Stomach (tissue), 9 donors: ENCODE measurements around the gene PRKCE. TPM values are rescaled to one million over a fixed set of nuclear protein-coding genes. Genes with fewer than 3 reads are reported as not detected.
A peak's percentile ranks its signal among the peaks of the same experiment; 100 is the strongest.

Experiments used
- DNase-seq, 2 donors: peaks; one replicate each; pipeline versions ENCODE4 v3.0.0 to v3.0.0-alpha.2; 2013 to 2019
- H3K27ac ChIP-seq, 5 donors: fragments of 200-600 bp in 4 of 5; sonication (generic) in 4 of 5; one replicate each; pipeline ENCODE4 v1.5.1; 2013 to 2019; ENCODE audit warnings: mild to moderate bottlenecking in 1 of 5, moderate library complexity in 1 of 5
- H3K27me3 ChIP-seq, 3 donors: fragments of 200-600 bp; sonication (generic); one replicate each; pipeline ENCODE4 v1.5.1; 2017 to 2019; ENCODE audit warnings: mixed run types in 1 of 3
- H3K36me3 ChIP-seq, 4 donors: fragments of 200-600 bp; sonication (generic); 1 replicate in 3 of 4; 2 replicates in 1 of 4; pipeline ENCODE4 v1.5.1; 2016 to 2019
- H3K4me1 ChIP-seq, 4 donors: fragments of 200-600 bp; sonication (generic); one replicate each; pipeline ENCODE4 v1.5.1; 2016 to 2019
- H3K4me3 ChIP-seq, 4 donors: fragments of 200-600 bp; sonication (generic) in 3 of 4; one replicate each; pipeline ENCODE4 v1.5.1; 2016 to 2019; ENCODE audit warnings: mild to moderate bottlenecking in 1 of 4
- H3K9me3 ChIP-seq, 4 donors: fragments of 200-600 bp; sonication (generic); one replicate each; pipeline ENCODE4 v1.5.1; 2016 to 2019
- CTCF ChIP-seq, 7 experiments: fragments of 450-650 bp in 4 of 7; fragments of 200-600 bp in 3 of 7; sonication (generic) in 3 of 7; IDR thresholded peaks; one replicate each; pipeline ENCODE4 v1.5.1; 2016 to 2019; ENCODE audit warnings: antibody characterized with exemption in 7 of 7, control low read depth in 2 of 7, mild to moderate bottlenecking in 1 of 7
- EP300 ChIP-seq: sonication (generic); formaldehyde crosslinking; IDR thresholded peaks from one replicate; pipeline ENCODE4 v1.6.1; 2017; ENCODE audit warnings: antibody characterized with exemption
- POLR2A ChIP-seq, 4 donors: fragments of 450-650 bp; IDR thresholded peaks; one replicate each; pipeline ENCODE4 v1.6.1; 2016; ENCODE audit warnings: antibody characterized with exemption in 4 of 4, control low read depth in 2 of 4, mild to moderate bottlenecking in 1 of 4, moderate library complexity in 1 of 4
- POLR2AphosphoS5 ChIP-seq, 3 donors: sonication (generic); formaldehyde crosslinking; IDR thresholded peaks; one replicate each; pipeline ENCODE4 v1.6.1; 2016; ENCODE audit warnings: antibody characterized with exemption in 3 of 3
- WGBS, 5 donors: extraction: QIAGEN DNeasy Blood & Tissue Kit in 3 of 5; methylation state at CpG; one replicate each; pipeline versions ENCODE4 v1.1.5 to v1.1.7; 2013 to 2018; 5-methylcytosine and 5-hydroxymethylcytosine counted together
- intact Hi-C: fragments of 100-400 bp; cut with DNase I; formaldehyde crosslinking; loops from one replicate; pipeline ENCODE4 v1.15.1; 2023; ENCODE audit warnings: low total_unique reads
- polyA plus RNA-seq, 3 donors: library from polyadenylated mRNA; stranded (reverse); fragments of 200-250 nt; gene quantifications; one replicate each; pipeline ENCODE4 v1.2.3, GENCODE V29; 2013
- total RNA-seq, 5 donors: library from RNA; depleted of rRNA; stranded (reverse); fragments of >200 nt; gene quantifications; one replicate each; pipeline versions ENCODE4 v1.1.0 to v1.2.3, GENCODE V29; 2014 to 2016
- donor health status: healthy with polysubstance abuse.
- donor health status: Bipolar disorder and iron deficiency.
- donor health status: healthy.

The PRKCE gene
- total and polyA plus RNA-seq, 8 donors = 2.0 to 92.0 (median 10.0) TPM

GRCh38 chr2:46034535-46034934, 383.1 kb downstream of the PRKCE start:
- Histone ChIP-seq H3K4me1 (peaks cover 10 to 68% (median 55%) of the 10 kb centered on the region in 4 donors), H3K36me3 (no peaks in the 10 kb centered on the region), H3K4me3 (no peak overlapping the region), H3K9me3 (no peaks in the 10 kb centered on the region), H3K27ac (peak overlapping the region in 2 of 5 donors; percentile 5 to 26), H3K27me3 (no peaks in the 10 kb centered on the region)
- TF ChIP-seq POLR2AphosphoS5 (IDR thresholded peaks at IDR 0.05) = peak in 1 of 3 donors; percentile 30
- no peak for TF ChIP-seq POLR2A (IDR thresholded peaks at IDR 0.05)
- intact Hi-C loops = no loop called here
- DNase-seq = peak in 1 of 2 donors; percentile 71
- 57 to 75% (median 66%) methylated on average over 5 of the region's 5 CpGs for WGBS, 5 donors

- Histone ChIP-seq H3K9me3 (no peaks in the 10 kb centered on the region), H3K4me1 (peaks cover 27 to 75% (median 69%) of the 10 kb centered on the region in 4 donors), H3K4me3 (no peak overlapping the region), H3K27ac (peak overlapping the region in 3 of 5 donors; percentile 59 to 82 (median 70)), H3K27me3 (no peaks in the 10 kb centered on the region), H3K36me3 (no peaks in the 10 kb centered on the region)
- WGBS, 5 donors = 85 to 96% (median 92%) methylated on average over 7 of the region's 7 CpGs
- intact Hi-C loops = no loop called here
- TF ChIP-seq POLR2A (IDR thresholded peaks at IDR 0.05) = no peak
- TF ChIP-seq EP300 = no peak
- TF ChIP-seq CTCF (IDR thresholded peaks at IDR 0.05) = no peak
- TF ChIP-seq POLR2AphosphoS5 (IDR thresholded peaks at IDR 0.05) = no peak
- DNase-seq = no peak
Measured at GRCh38 chr2:46036929-46037328, 385.5 kb downstream of the PRKCE start.

- Histone ChIP-seq H3K27ac (peak overlapping the region in 4 of 5 donors; percentile 28 to 82 (median 64)), H3K27me3 (no peaks in the 10 kb centered on the region), H3K4me3 (no peak overlapping the region), H3K9me3 (no peaks in the 10 kb centered on the region), H3K36me3 (no peaks in the 10 kb centered on the region), H3K4me1 (peaks cover 31 to 83% (median 69%) of the 10 kb centered on the region in 4 donors)
- no peak for DNase-seq
- 75 to 87% (median 84%) methylated on average over 4 of the region's 4 CpGs for WGBS, 5 donors
- intact Hi-C loops = no loop called here
- no peak for TF ChIP-seq POLR2AphosphoS5 (IDR thresholded peaks at IDR 0.05)
Measured at GRCh38 chr2:46039543-46040303, 388.2 kb downstream of the PRKCE start.

GRCh38 chr2:46040563-46041155, 389.2 kb downstream of the PRKCE start:
- H3K4me1 ChIP-seq = peaks cover 31 to 76% (median 63%) of the 10 kb centered on the region in 4 donors
- H3K9me3 ChIP-seq = no peaks in the 10 kb centered on the region
- H3K4me3 ChIP-seq = no peak overlapping the region
- H3K27ac ChIP-seq = peak overlapping the region in 4 of 5 donors; percentile 59 to 82 (median 71)
- no peak for TF ChIP-seq EP300
- no peaks in the 10 kb centered on the region for H3K27me3 ChIP-seq
- intact Hi-C loops = no loop called here
- 68 to 80% (median 73%) methylated on average over 7 of the region's 7 CpGs for WGBS, 5 donors
- DNase-seq = no peak
- no peaks in the 10 kb centered on the region for H3K36me3 ChIP-seq

GRCh38 chr2:46041434-46041833, 390.0 kb downstream of the PRKCE start:
- TF ChIP-seq CTCF (IDR thresholded peaks at IDR 0.05) (no peak), POLR2A (IDR thresholded peaks at IDR 0.05) (no peak), POLR2AphosphoS5 (IDR thresholded peaks at IDR 0.05) (no peak), EP300 (no peak)
- peak in 1 of 2 donors; percentile 42 for DNase-seq
- intact Hi-C loops = no loop called here
- H3K9me3 ChIP-seq = no peaks in the 10 kb centered on the region
- 39 to 69% (median 51%) methylated on average over 2 of the region's 2 CpGs for WGBS, 5 donors
- H3K27ac ChIP-seq = peak overlapping the region in 4 of 5 donors; percentile 59 to 82 (median 71)
- H3K36me3 ChIP-seq = no peaks in the 10 kb centered on the region
- no peak overlapping the region for H3K4me3 ChIP-seq
- peaks cover 31 to 70% (median 63%) of the 10 kb centered on the region in 4 donors for H3K4me1 ChIP-seq
- H3K27me3 ChIP-seq = no peaks in the 10 kb centered on the region
